Measurements from ENCODE around the gene CDKN3.
"Not testable (repeated sequence)": the region's sequence is repeated elsewhere in the genome, so short reads cannot be mapped to it uniquely, and the experiment has no call there.

The CDKN3 gene

DNA sequence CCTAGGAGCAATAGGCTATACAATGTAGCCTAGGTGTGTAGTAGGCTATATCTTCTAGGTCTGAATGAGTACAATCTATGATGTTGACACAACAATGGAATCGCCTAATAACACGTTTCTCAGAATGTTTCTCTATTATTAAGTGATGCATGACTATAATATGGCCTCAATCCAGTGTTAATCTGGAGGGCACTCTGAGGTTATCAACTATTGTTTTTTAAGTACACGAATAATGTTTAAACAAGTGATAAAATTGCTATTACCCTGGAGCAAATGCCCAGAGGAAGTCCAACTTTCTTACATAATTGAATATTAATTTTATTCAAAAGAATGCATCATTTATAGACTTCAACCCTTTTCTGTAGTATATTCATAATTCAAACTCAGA, 60.8 kb downstream of the CDKN3 start:
- DNase-seq = no peak

GRCh38 chr14:54458536-54458935, 61.7 kb downstream of the CDKN3 start:
- DNase-seq = not testable (repeated sequence)

GRCh38 chr14:54459106-54459505, 62.3 kb downstream of the CDKN3 start:
- no peak for DNase-seq

DNA sequence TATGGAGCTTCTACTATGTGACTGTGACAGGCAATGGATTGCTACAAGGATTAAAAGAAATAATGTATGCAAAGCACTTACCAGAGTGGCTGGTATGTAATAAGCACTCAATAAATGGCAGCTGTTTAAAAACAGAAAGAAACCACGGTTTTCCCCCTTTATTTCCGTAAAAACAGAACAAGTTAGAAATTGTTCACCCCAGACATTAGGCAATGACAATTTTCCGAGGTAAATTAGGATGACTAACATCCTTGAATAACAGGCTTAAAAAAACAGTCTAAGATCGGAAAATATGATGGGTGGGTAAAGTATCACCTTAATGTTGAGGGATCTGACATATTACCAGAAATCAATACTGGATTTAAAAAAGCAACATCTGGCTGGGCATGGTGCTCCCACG, 65.2 kb downstream of the CDKN3 start:
- no peak for DNase-seq

DNA sequence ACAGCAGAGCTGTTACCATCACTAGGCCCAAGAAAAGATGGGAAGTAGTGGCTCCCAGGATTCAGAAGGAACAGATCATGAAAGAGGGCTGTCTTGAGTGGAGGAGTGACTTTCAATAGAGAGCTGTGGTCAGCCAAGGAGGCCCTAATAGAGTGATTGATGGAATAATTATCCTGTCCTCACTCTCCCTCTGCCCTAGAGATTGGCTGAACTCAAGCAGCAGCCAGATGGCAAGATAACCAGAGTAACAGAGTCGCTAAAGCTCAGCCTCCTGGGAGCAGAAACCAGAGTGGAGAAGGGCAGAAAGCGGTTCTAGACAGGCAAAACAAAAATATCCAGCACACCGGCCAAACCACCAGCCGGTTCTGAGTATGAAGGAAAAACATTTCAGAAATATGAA, 68.8 kb downstream of the CDKN3 start:
- DNase-seq = no peak

GRCh38 chr14:54467280-54467679, 70.5 kb downstream of the CDKN3 start:
- DNase-seq = no peak

All from stimulated activated CD4-positive, alpha-beta T cell treated with anti-CD3 and anti-CD28 coated beads, Interleukin-15, amount 100 ng/mL, for 24 hours (primary cell).